K562 (cell line): ENCODE measurements around the gene MARS1. TPM values are rescaled to one million over a fixed set of nuclear protein-coding genes. Genes with fewer than 3 reads are reported as not detected.

Source experiments
- ATAC-seq: fragments of 200-7000 bp; cut with Tn5 transposase; 3 replicates; pipeline ENCODE4 v1.9.1; 2020; ENCODE audit warnings: moderate library complexity
- BruUV-seq: library from RNA; stranded (reverse); fragments of 400-500 nt; replicated peaks from 2 replicates; lab custom pipeline; 2021; lab: Mats Ljungman, UMichigan
- CTCF ChIA-PET: fragments of 300-600 bp; formaldehyde crosslinking; extraction: SDS; loops from one replicate; lab custom pipeline; 2021; ENCODE audit warnings: low intra/inter-chr PET ratio; lab: Yijun Ruan, JAX
- POLR2A ChIA-PET: fragments of 300-600, 350-650 bp; sonication (Branson Sonifier 250); formaldehyde crosslinking; extraction: SDS; loops from one replicate; lab custom pipeline; 2021; ENCODE audit warnings: antibody characterized with exemption, inconsistent platforms; lab: Yijun Ruan, JAX
- DNase-seq, 4 experiments: peaks; one replicate each; pipeline versions ENCODE4 v3.0.0 to v3.0.0-alpha.2; 2011 to 2018; ENCODE audit warnings: low spot score in 3 of 4, mixed read lengths in 3 of 4; ENCODE audit errors: extremely low read depth in 1 of 4
- FAIRE-seq: peaks from 2 replicates; lab custom pipeline; 2011; peaks lifted over from hg19 to GRCh38; lab: Jason Lieb, UNC
- H2AFZ ChIP-seq: 2 replicates; pipeline ENCODE4 v1.6.0; 2011; ENCODE audit warnings: low read depth, low read length, control low read depth, inconsistent platforms
- H3K27ac ChIP-seq: fragments of 200-600 bp; 3 replicates; pipeline ENCODE4 v1.8.0; 2011; ENCODE audit warnings: low read depth, mild to moderate bottlenecking, control low read depth, inconsistent platforms, low read length, moderate library complexity, mixed read lengths; ENCODE audit errors: extremely low read depth
- H3K27me3 ChIP-seq, 2 experiments: fragments of 300-600 bp in 1 of 2; 2 replicates in 1 of 2; 3 replicates in 1 of 2; pipeline versions ENCODE4 v1.6.0 to v1.8.0; 2011; ENCODE audit warnings: inconsistent platforms in 2 of 2, low read length in 2 of 2, mild to moderate bottlenecking in 1 of 2, mixed read lengths in 1 of 2, moderate library complexity in 1 of 2; ENCODE audit not compliant: control insufficient read depth in 2 of 2, insufficient read depth in 2 of 2
- H3K36me3 ChIP-seq: fragments of 300-600 bp; 3 replicates; pipeline ENCODE4 v1.8.0; 2011; ENCODE audit warnings: mild to moderate bottlenecking, low read length, inconsistent platforms; ENCODE audit not compliant: control insufficient read depth, insufficient read depth
- H3K4me1 ChIP-seq, 2 experiments: fragments of 200-600 bp in 1 of 2; replicated peaks in 1 of 2; 2 replicates in 1 of 2; 3 replicates in 1 of 2; pipeline versions ENCODE4 v1.5.1 to v1.8.0; 2011; ENCODE audit warnings: inconsistent platforms in 2 of 2, low read length in 2 of 2, mild to moderate bottlenecking in 1 of 2, mixed read lengths in 1 of 2, moderate library complexity in 1 of 2; ENCODE audit not compliant: control insufficient read depth in 2 of 2, insufficient read depth in 2 of 2
- H3K4me2 ChIP-seq: 2 replicates; pipeline ENCODE4 v1.6.1; 2011; ENCODE audit warnings: low read length, control low read depth, inconsistent platforms, mixed read lengths; ENCODE audit not compliant: insufficient read depth
- H3K4me3 ChIP-seq: fragments of 200-600 bp; sonication (generic), shearing (Covaris generic); 2 replicates; pipeline ENCODE4 v1.5.1; 2016; ENCODE audit warnings: control low read depth, inconsistent platforms
- H3K79me2 ChIP-seq: fragments of 200-600 bp; 3 replicates; pipeline ENCODE4 v1.8.0; 2011; ENCODE audit warnings: low read length, inconsistent platforms; ENCODE audit not compliant: control insufficient read depth, insufficient read depth
- H3K9ac ChIP-seq, 2 experiments: 2 replicates each; pipeline versions ENCODE4 v1.6.0 to v1.6.1; 2011; ENCODE audit warnings: low read depth in 2 of 2, low read length in 2 of 2, control low read depth in 1 of 2, inconsistent platforms in 1 of 2, mild to moderate bottlenecking in 1 of 2, mixed read lengths in 1 of 2; ENCODE audit not compliant: insufficient read depth in 1 of 2
- H3K9me1 ChIP-seq: one replicate; pipeline ENCODE4 v1.6.0; 2011; ENCODE audit warnings: inconsistent platforms, mild to moderate bottlenecking, low read length, moderate library complexity; ENCODE audit not compliant: control insufficient read depth, insufficient read depth
- H3K9me3 ChIP-seq: replicated peaks from 2 replicates; pipeline ENCODE4 v1.5.1; 2011; ENCODE audit warnings: low read depth, low read length, inconsistent platforms; ENCODE audit not compliant: control insufficient read depth, insufficient read depth
- H4K20me1 ChIP-seq: replicated peaks from 2 replicates; pipeline ENCODE4 v1.6.1; 2011; ENCODE audit warnings: low read length, inconsistent platforms, mixed read lengths; ENCODE audit not compliant: control insufficient read depth, insufficient read depth
- ADNP ChIP-seq: fragments of 200-800 bp; sonication (Bioruptor generic); IDR thresholded peaks from 2 replicates; pipeline ENCODE4 v1.6.1; 2016; ENCODE audit warnings: missing genetic modification characterization, missing compliant biosample characterization
- BRCA1 ChIP-seq, 2 experiments: fragments of 450-650 bp in 1 of 2; sonication (generic) in 1 of 2; formaldehyde crosslinking in 1 of 2; IDR thresholded peaks; 2 replicates each; pipeline versions ENCODE4 v1.5.0 to v1.6.1; 2017 to 2020; ENCODE audit warnings: mild to moderate bottlenecking in 1 of 2, missing genetic modification reagents in 1 of 2
- CHD4 ChIP-seq: fragments of 200-600 bp; sonication (generic); IDR thresholded peaks from 3 replicates; pipeline ENCODE4 v1.6.1; 2012; ENCODE audit warnings: low read depth, mild to moderate bottlenecking, mixed read lengths, low read length, inconsistent platforms; ENCODE audit not compliant: insufficient read depth, insufficient replicate concordance, poor library complexity, severe bottlenecking
- COPS2 ChIP-seq: fragments of 450-650 bp; conservative IDR thresholded peaks from 2 replicates; pipeline ENCODE4 v1.6.1; 2016; ENCODE audit warnings: mild to moderate bottlenecking, moderate library complexity
- CXXC5 ChIP-seq: fragments of 250-450 bp; sonication (Bioruptor Pico); IDR thresholded peaks from 2 replicates; pipeline ENCODE4 v1.8.0; 2022; ENCODE audit warnings: inconsistent platforms, mild to moderate bottlenecking, moderate library complexity
- FOXA3 ChIP-seq, 2 experiments: fragments of 450-650 bp in 1 of 2; sonication (generic) in 1 of 2; formaldehyde crosslinking; IDR thresholded peaks in 1 of 2; conservative IDR thresholded peaks in 1 of 2; 2 replicates each; pipeline versions ENCODE4 v1.4.0 to v1.8.0; 2020 to 2022; ENCODE audit warnings: mild to moderate bottlenecking in 2 of 2, missing genetic modification reagents in 1 of 2
- GABPB1 ChIP-seq: sonication (generic); formaldehyde crosslinking; IDR thresholded peaks from 2 replicates; pipeline ENCODE4 v1.8.0; 2022; ENCODE audit warnings: mild to moderate bottlenecking, missing genetic modification reagents
- HNRNPK ChIP-seq: fragments of 200-400 bp; formaldehyde crosslinking; IDR thresholded peaks from one replicate; pipeline ENCODE4 v1.6.1; 2018; ENCODE audit warnings: mild to moderate bottlenecking, low read depth, low read length; ENCODE audit not compliant: poor library complexity, severe bottlenecking
- KAT7 ChIP-seq: sonication (generic); formaldehyde crosslinking; IDR thresholded peaks from 2 replicates; pipeline ENCODE4 v1.8.0; 2022; ENCODE audit warnings: missing genetic modification reagents, mild to moderate bottlenecking, borderline replicate concordance
- MAFG ChIP-seq: fragments of 450-650 bp; conservative IDR thresholded peaks from 2 replicates; pipeline ENCODE4 v1.6.1; 2016; ENCODE audit warnings: missing genetic modification characterization, missing compliant biosample characterization
- NFE2 ChIP-seq: IDR thresholded peaks from 2 replicates; pipeline ENCODE4 v1.6.1; 2014; ENCODE audit warnings: antibody characterized with exemption, low read depth
- PHB2 ChIP-seq: fragments of 450-650 bp; IDR thresholded peaks from 2 replicates; pipeline ENCODE4 v1.6.1; 2017; ENCODE audit warnings: low read depth
- RFX1 ChIP-seq: fragments of 450-650 bp; IDR thresholded peaks from 2 replicates; pipeline ENCODE4 v1.6.1; 2016; ENCODE audit warnings: mild to moderate bottlenecking, moderate library complexity
- SRSF9 ChIP-seq: fragments of 200-400 bp; formaldehyde crosslinking; IDR thresholded peaks from 2 replicates; pipeline ENCODE4 v1.6.1; 2017; ENCODE audit warnings: low read depth, low read length, borderline replicate concordance
- WGBS: fragments of 100-300 bp; shearing (Covaris generic); methylation state at CpG from one replicate; pipeline ENCODE4 v1.1.6; 2016; ENCODE audit warnings: low coverage, mixed read lengths; ENCODE audit not compliant: insufficient coverage; ENCODE audit errors: missing lambda C conversion rate; 5-methylcytosine and 5-hydroxymethylcytosine counted together
- in situ Hi-C: fragments of 300-500 bp; cut with MboI; formaldehyde crosslinking; loops from 4 replicates; pipeline ENCODE4 v1.15.0; 2018; ENCODE audit warnings: inconsistent platforms, mixed read lengths
- intact Hi-C: fragments of 100-400 bp; cut with micrococcal nuclease; formaldehyde crosslinking; loops from 2 replicates; pipeline ENCODE4 v1.14.2; 2022
- polyA plus RNA-seq, 8 experiments: library from polyadenylated mRNA; depleted of rRNA in 4 of 8; stranded (reverse) in 5 of 8; unstranded in 3 of 8; fragments of >200 nt; fragmentation: Nextera tagmentation in 2 of 8; fragmentation: Illumina TruSeq in 1 of 8; extraction: Ambion mirVana in 2 of 8; extraction: Trizol in 1 of 8; gene quantifications; 2 replicates each; pipeline versions ENCODE4 v1.2.1 to v1.2.3, GENCODE V29; 2011 to 2014; ENCODE audit warnings: inconsistent platforms in 1 of 8, missing spikeins in 1 of 8
- total RNA-seq, 7 experiments: library from RNA; depleted of rRNA in 6 of 7; stranded (reverse); fragments of >200 nt in 6 of 7; fragmentation: Illumina TruSeq in 2 of 7; extraction: Trizol in 2 of 7; gene quantifications; 2 replicates each; pipeline versions ENCODE4 v1.2.1 to v1.2.3, GENCODE V29; 2011 to 2021; ENCODE audit warnings: low replicate concordance in 1 of 7
- TF ChIP-seq, protein P1 (sequence below): sonication (generic); formaldehyde crosslinking; IDR thresholded peaks from 2 replicates; pipeline ENCODE4 v1.9.0; 2022; ENCODE audit warnings: mild to moderate bottlenecking, missing genetic modification reagents
- TF ChIP-seq, protein P2 (sequence below), 2 experiments: fragments of 150-350 bp in 1 of 2; IDR thresholded peaks; 2 replicates each; pipeline ENCODE4 v1.6.1; 2012 to 2016; ENCODE audit warnings: low read depth in 2 of 2, low read length in 2 of 2, mild to moderate bottlenecking in 1 of 2, moderate library complexity in 1 of 2
- TF ChIP-seq, protein P3 (sequence below): sonication (generic); formaldehyde crosslinking; IDR thresholded peaks from 2 replicates; pipeline ENCODE4 v1.9.0; 2022; ENCODE audit warnings: mild to moderate bottlenecking, missing genetic modification reagents

MARS1 gene
- total and polyA plus RNA-seq, 9 of the 15 experiments (the other 6 are each of a cell fraction or from before 2014, with no cell fraction given) = 117 to 382 (median 220) TPM

DNA sequence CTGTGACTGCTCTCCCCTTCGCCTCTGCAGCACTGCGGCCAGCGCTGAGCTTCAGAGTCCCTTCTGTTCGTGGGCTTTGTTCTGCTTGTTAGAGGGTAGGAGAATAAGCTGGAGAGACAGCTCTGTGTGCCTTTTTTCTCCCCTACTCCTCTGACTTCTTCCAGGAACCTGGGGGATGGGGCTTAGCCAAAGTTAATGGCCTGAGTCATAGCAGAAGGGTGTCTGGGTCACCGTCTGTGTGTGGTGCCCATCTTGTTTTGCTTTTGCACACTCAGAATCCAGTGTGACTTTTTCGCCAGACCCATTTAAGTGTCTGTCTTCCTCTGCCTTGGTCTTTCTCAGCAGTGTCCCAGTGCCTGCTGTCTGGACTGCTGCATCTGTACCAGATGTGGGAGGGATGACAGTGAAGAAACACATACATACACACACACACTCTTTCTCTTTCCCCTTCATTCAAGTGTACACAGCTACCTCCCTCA lies 65.0 kb downstream of the MARS1 start:
- Histone ChIP-seq H3K36me3 (peaks cover 17% of the 10 kb centered on the region), H3K9me1 (no peaks in the 10 kb centered on the region), H3K9ac (peak overlapping the region; percentile 72 to 84; a peak in 3 of 4 replicates), H3K27me3 (no peaks in the 10 kb centered on the region), H3K4me1 (peaks cover 50 to 63% of the 10 kb centered on the region in 2 experiments), H3K9me3 (no peaks in the 10 kb centered on the region), H3K27ac (peak overlapping the region; percentile 90), H2AFZ (peak overlapping the region; percentile 78), H3K4me2 (peak overlapping the region; percentile 89), H3K4me3 (peak overlapping the region; percentile 69), H4K20me1 (no peaks in the 10 kb centered on the region), H3K79me2 (peaks cover 58% of the 10 kb centered on the region)
- ChIA-PET POLR2A (interaction anchor here (0.5 to 4.2 kb wide), 16 partner anchors 9 to 369 kb away, joined by 3 to 38 read pairs (median 3); partner anchors contain the start of genes ARHGEF25, DDIT3, EEF1AKMT3 and METTL1), CTCF (interaction anchor here (0.6 kb wide), 1 partner anchor 23 kb away, joined by 3 read pairs; no protein-coding TSS in a partner anchor)
- FAIRE-seq = peak; percentile 87
- in situ Hi-C loops = no loop called here
- intact Hi-C loops = loop anchor here (2.0 kb wide), 1 partner anchor 14 kb away; no protein-coding TSS in a partner anchor
- no TSS peak for BruUV-seq
- peak; percentile 24 to 81 (median 51) for DNase-seq
- WGBS = 1% methylated on average over 5 of the region's 6 CpGs
- ATAC-seq = peak; percentile 51
- no peak for TF ChIP-seq RFX1
- TF ChIP-seq FOXA3 (CRISPR knock-in tag; conservative IDR thresholded peaks at IDR 0.05 in 1 of 2, IDR thresholded peaks at IDR 0.05 in 1 of 2) = peak in 1 of 2 experiments; percentile 62; a peak in 1 of 4 replicates
- TF ChIP-seq ADNP = no peak
- TF ChIP-seq PHB2 = no peak
- TF ChIP-seq SRSF9 = no peak
- no peak for TF ChIP-seq COPS2
- TF ChIP-seq, protein P1, sequence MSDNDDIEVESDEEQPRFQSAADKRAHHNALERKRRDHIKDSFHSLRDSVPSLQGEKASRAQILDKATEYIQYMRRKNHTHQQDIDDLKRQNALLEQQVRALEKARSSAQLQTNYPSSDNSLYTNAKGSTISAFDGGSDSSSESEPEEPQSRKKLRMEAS (CRISPR knock-in tag) = peak; percentile 47
- TF ChIP-seq KAT7 = 0 out of 2 replicates have a peak, but pooled peaks have one; percentile 79
- TF ChIP-seq BRCA1 (IDR thresholded peaks at IDR 0.05) = no peak
- no peak for TF ChIP-seq BRCA1 (CRISPR knock-in tag; IDR thresholded peaks at IDR 0.05)
- no peak for TF ChIP-seq HNRNPK
- peak; percentile 50 for TF ChIP-seq NFE2
- TF ChIP-seq MAFG = no peak
- peak; percentile 44; the same call in 1 of the 2 replicates for TF ChIP-seq GABPB1 (CRISPR knock-in tag)
- no peak for TF ChIP-seq CHD4
- TF ChIP-seq, protein P2, sequence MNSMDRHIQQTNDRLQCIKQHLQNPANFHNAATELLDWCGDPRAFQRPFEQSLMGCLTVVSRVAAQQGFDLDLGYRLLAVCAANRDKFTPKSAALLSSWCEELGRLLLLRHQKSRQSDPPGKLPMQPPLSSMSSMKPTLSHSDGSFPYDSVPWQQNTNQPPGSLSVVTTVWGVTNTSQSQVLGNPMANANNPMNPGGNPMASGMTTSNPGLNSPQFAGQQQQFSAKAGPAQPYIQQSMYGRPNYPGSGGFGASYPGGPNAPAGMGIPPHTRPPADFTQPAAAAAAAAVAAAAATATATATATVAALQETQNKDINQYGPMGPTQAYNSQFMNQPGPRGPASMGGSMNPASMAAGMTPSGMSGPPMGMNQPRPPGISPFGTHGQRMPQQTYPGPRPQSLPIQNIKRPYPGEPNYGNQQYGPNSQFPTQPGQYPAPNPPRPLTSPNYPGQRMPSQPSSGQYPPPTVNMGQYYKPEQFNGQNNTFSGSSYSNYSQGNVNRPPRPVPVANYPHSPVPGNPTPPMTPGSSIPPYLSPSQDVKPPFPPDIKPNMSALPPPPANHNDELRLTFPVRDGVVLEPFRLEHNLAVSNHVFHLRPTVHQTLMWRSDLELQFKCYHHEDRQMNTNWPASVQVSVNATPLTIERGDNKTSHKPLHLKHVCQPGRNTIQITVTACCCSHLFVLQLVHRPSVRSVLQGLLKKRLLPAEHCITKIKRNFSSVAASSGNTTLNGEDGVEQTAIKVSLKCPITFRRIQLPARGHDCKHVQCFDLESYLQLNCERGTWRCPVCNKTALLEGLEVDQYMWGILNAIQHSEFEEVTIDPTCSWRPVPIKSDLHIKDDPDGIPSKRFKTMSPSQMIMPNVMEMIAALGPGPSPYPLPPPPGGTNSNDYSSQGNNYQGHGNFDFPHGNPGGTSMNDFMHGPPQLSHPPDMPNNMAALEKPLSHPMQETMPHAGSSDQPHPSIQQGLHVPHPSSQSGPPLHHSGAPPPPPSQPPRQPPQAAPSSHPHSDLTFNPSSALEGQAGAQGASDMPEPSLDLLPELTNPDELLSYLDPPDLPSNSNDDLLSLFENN (IDR thresholded peaks at IDR 0.05; ENCODE audit: low read depth in 2 of 2, low read length in 2 of 2) = no peak
- TF ChIP-seq, protein P3, sequence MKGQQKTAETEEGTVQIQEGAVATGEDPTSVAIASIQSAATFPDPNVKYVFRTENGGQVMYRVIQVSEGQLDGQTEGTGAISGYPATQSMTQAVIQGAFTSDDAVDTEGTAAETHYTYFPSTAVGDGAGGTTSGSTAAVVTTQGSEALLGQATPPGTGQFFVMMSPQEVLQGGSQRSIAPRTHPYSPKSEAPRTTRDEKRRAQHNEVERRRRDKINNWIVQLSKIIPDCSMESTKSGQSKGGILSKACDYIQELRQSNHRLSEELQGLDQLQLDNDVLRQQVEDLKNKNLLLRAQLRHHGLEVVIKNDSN (CRISPR knock-in tag) = peak; percentile 38; the same call in 1 of the 2 replicates
- peak; percentile 5; the same call in 1 of the 2 replicates for TF ChIP-seq CXXC5 (CRISPR knock-in tag)
